HCT116 (cell line): Measurements from ENCODE around the gene IL19. TPM values are rescaled to one million over a fixed set of nuclear protein-coding genes. Genes with fewer than 3 reads are reported as not detected.

Source experiments
- ATAC-seq: fragments of 200-7000 bp; cut with Tn5 transposase; 2 replicates; pipeline ENCODE4 v1.9.1; 2020; ENCODE audit warnings: mild to moderate bottlenecking, moderate library complexity
- BruUV-seq: library from RNA; stranded (reverse); fragments of 400-500 nt; replicated peaks from 2 replicates; lab custom pipeline; 2021; lab: Mats Ljungman, UMichigan
- CTCF ChIA-PET: fragments of 300-600 bp; sonication (Branson Sonifier 250); formaldehyde crosslinking; loops from one replicate; lab custom pipeline; 2021; ENCODE audit warnings: antibody characterized with exemption; lab: Charles Lee
- POLR2A ChIA-PET: fragments of 300-600, 350-600 bp; sonication (Branson Sonifier 250); formaldehyde crosslinking; loops from one replicate; lab custom pipeline; 2021; ENCODE audit warnings: antibody characterized with exemption; lab: Charles Lee
- RAD21 ChIA-PET, 2 experiments: fragments of 300-600 bp; sonication (Branson Sonifier 250); formaldehyde crosslinking; loops; one replicate each; lab custom pipeline; 2023; ENCODE audit warnings: low total read pairs in 2 of 2; ENCODE audit not compliant: uncharacterized antibody in 2 of 2, unreplicated experiment in 2 of 2, low non-redundant PET in 1 of 2; lab: Charles Lee
- DNase-seq: peaks from one replicate; pipeline ENCODE4 v3.0.0-alpha.2; 2010; ENCODE audit warnings: low read depth, low spot score
- H2AFZ ChIP-seq: fragments of 200-600 bp; shearing (Covaris generic), sonication (generic); 2 replicates; pipeline ENCODE4 v1.6.1; 2017; ENCODE audit warnings: low read depth, mixed run types, mixed read lengths, antibody characterized with exemption, low read length; ENCODE audit not compliant: poor library complexity, severe bottlenecking
- H3K27ac ChIP-seq: 2 replicates; pipeline ENCODE4 v1.5.1; 2012; ENCODE audit warnings: low read depth, low read length
- H3K27me3 ChIP-seq: fragments of 200-600 bp; sonication (generic); 2 replicates; pipeline ENCODE4 v1.6.1; 2016; ENCODE audit warnings: mixed run types, low read length, mixed read lengths; ENCODE audit not compliant: insufficient read depth
- H3K36me3 ChIP-seq, 2 experiments: fragments of 200-500 bp in 1 of 2; fragments of 200-600 bp in 1 of 2; sonication (Bioruptor generic) in 1 of 2; sonication (generic) in 1 of 2; 2 replicates each; pipeline versions ENCODE4 v1.5.1 to v1.6.1; 2014 to 2016; ENCODE audit warnings: low read length in 2 of 2, inconsistent platforms in 1 of 2, mixed read lengths in 1 of 2, mixed run types in 1 of 2; ENCODE audit not compliant: insufficient read depth in 2 of 2, control insufficient read depth in 1 of 2
- H3K4me1 ChIP-seq, 2 experiments: fragments of 200-600 bp in 1 of 2; sonication (generic) in 1 of 2; 2 replicates each; pipeline versions ENCODE4 v1.5.1 to v1.6.1; 2012 to 2017; ENCODE audit warnings: low read length in 2 of 2, inconsistent platforms in 1 of 2, mild to moderate bottlenecking in 1 of 2, mixed read lengths in 1 of 2, mixed run types in 1 of 2, moderate library complexity in 1 of 2; ENCODE audit not compliant: insufficient read depth in 2 of 2, control insufficient read depth in 1 of 2
- H3K4me2 ChIP-seq: fragments of 200-600 bp; sonication (generic); 2 replicates; pipeline ENCODE4 v1.6.1; 2017; ENCODE audit warnings: mixed run types, low read length, mixed read lengths
- H3K4me3 ChIP-seq, 2 experiments: fragments of 200-600 bp in 1 of 2; sonication (generic) in 1 of 2; replicated peaks in 1 of 2; 2 replicates each; pipeline ENCODE4 v1.5.1; 2011 to 2016; ENCODE audit warnings: low read length in 2 of 2, control low read depth in 1 of 2, low read depth in 1 of 2, mild to moderate bottlenecking in 1 of 2, mixed read lengths in 1 of 2, mixed run types in 1 of 2
- H3K79me2 ChIP-seq: fragments of 200-600 bp; sonication (generic); 2 replicates; pipeline ENCODE4 v1.6.1; 2017; ENCODE audit warnings: mild to moderate bottlenecking, mixed run types, low read length, moderate library complexity, mixed read lengths; ENCODE audit not compliant: insufficient read depth
- H3K9ac ChIP-seq: fragments of 200-600 bp; sonication (generic); 2 replicates; pipeline ENCODE4 v1.6.1; 2016; ENCODE audit warnings: low read length, mixed read lengths
- H3K9me2 ChIP-seq: fragments of 200-600 bp; sonication (generic), shearing (Covaris generic); 2 replicates; pipeline ENCODE4 v1.6.1; 2017; ENCODE audit warnings: mixed run types, mild to moderate bottlenecking, moderate library complexity; ENCODE audit not compliant: insufficient read depth
- H3K9me3 ChIP-seq, 2 experiments: fragments of 200-500 bp in 1 of 2; fragments of 200-600 bp in 1 of 2; sonication (Bioruptor generic) in 1 of 2; sonication (generic) in 1 of 2; 2 replicates each; pipeline ENCODE4 v1.6.1; 2014 to 2017; ENCODE audit warnings: low read length in 2 of 2, mixed read lengths in 2 of 2, inconsistent platforms in 1 of 2, low read depth in 1 of 2, mild to moderate bottlenecking in 1 of 2, mixed run types in 1 of 2, moderate library complexity in 1 of 2; ENCODE audit not compliant: control insufficient read depth in 1 of 2, insufficient read depth in 1 of 2
- H4K20me1 ChIP-seq: fragments of 200-600 bp; sonication (generic), shearing (Covaris generic); 2 replicates; pipeline ENCODE4 v1.6.1; 2017; ENCODE audit warnings: mixed run types, mild to moderate bottlenecking, moderate library complexity; ENCODE audit not compliant: insufficient read depth
- CBX3 ChIP-seq: IDR thresholded peaks from 2 replicates; pipeline ENCODE4 v1.6.1; 2012; ENCODE audit warnings: low read depth
- CEBPB ChIP-seq: IDR thresholded peaks from 2 replicates; pipeline ENCODE4 v1.6.1; 2012; ENCODE audit warnings: low read depth
- EGR1 ChIP-seq: IDR thresholded peaks from 2 replicates; pipeline ENCODE4 v1.6.1; 2012; ENCODE audit warnings: low read depth
- ELF1 ChIP-seq: IDR thresholded peaks from 2 replicates; pipeline ENCODE4 v1.6.1; 2012; ENCODE audit warnings: low read depth, borderline replicate concordance
- FOSL1 ChIP-seq: IDR thresholded peaks from 2 replicates; pipeline ENCODE4 v1.6.1; 2012; ENCODE audit warnings: low read depth
- JUND ChIP-seq: IDR thresholded peaks from 2 replicates; pipeline ENCODE4 v1.6.1; 2012
- POLR2A ChIP-seq: IDR thresholded peaks from 2 replicates; pipeline ENCODE4 v1.7.0; 2011; ENCODE audit warnings: borderline replicate concordance; ENCODE audit not compliant: insufficient read depth, insufficient read length; ENCODE audit errors: extremely low read depth
- POLR2AphosphoS5 ChIP-seq: IDR thresholded peaks from 2 replicates; pipeline ENCODE4 v1.6.1; 2011; ENCODE audit warnings: mild to moderate bottlenecking, low read depth, low read length, moderate library complexity
- RAD21 ChIP-seq: IDR thresholded peaks from 2 replicates; pipeline ENCODE4 v1.6.1; 2012; ENCODE audit warnings: low read depth, mild to moderate bottlenecking
- REST ChIP-seq: IDR thresholded peaks from 2 replicates; pipeline ENCODE4 v1.6.1; 2012; ENCODE audit warnings: low read depth
- SP1 ChIP-seq: IDR thresholded peaks from 2 replicates; pipeline ENCODE4 v1.6.1; 2012; ENCODE audit warnings: low read depth
- TCF7L2 ChIP-seq: IDR thresholded peaks from 2 replicates; pipeline ENCODE4 v1.7.0; 2011; ENCODE audit warnings: borderline replicate concordance, inconsistent platforms; ENCODE audit not compliant: insufficient read depth, insufficient read length; ENCODE audit errors: extremely low read depth
- YY1 ChIP-seq: IDR thresholded peaks from 2 replicates; pipeline ENCODE4 v1.6.1; 2011; ENCODE audit warnings: low read length, low read depth, moderate library complexity, mild to moderate bottlenecking; ENCODE audit not compliant: insufficient replicate concordance; ENCODE audit errors: extremely low read depth
- intact Hi-C: fragments of 100-400 bp; cut with micrococcal nuclease; formaldehyde crosslinking; loops from 2 replicates; pipeline ENCODE4 v1.10.0; 2022
- total RNA-seq: library from RNA; stranded (reverse); gene quantifications from one replicate; pipeline ENCODE4 v1.2.1, GENCODE V29; 2021; ENCODE audit not compliant: unreplicated experiment

IL19 gene
- total RNA-seq, 1 experiment from 2014 or later, result not detected

DNA sequence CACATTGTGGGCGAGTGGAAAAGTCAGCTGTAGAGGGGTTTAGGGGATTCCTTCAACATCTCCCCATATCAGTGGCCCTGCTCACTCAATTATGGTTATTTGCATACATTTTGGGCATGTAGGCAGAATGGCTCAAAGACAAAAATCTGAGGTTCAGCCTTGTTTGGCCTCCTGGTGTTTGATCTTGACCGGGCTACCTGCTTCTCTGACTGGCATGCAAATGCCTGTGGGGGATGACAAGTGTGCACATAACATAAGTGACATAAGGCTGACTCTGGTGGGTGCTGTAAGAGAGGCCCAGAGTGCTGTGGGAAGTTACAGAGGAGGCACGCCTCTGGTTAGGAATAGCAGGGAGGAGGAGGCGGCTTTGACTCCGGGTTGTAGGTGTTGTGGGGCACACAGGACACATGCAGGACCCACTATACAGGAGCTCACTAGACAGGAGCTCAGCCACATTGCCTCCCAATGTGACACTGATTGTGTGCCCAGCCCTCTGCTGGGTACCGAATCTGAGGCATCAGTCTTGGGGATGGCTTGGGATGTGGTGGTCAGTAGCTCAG, 29.4 kb upstream of the IL19 start (continued):
- TF ChIP-seq CBX3 (no peak), RAD21 (no peak), EGR1 (no peak), ELF1 (no peak), FOSL1 (no peak), JUND (no peak)

DNA sequence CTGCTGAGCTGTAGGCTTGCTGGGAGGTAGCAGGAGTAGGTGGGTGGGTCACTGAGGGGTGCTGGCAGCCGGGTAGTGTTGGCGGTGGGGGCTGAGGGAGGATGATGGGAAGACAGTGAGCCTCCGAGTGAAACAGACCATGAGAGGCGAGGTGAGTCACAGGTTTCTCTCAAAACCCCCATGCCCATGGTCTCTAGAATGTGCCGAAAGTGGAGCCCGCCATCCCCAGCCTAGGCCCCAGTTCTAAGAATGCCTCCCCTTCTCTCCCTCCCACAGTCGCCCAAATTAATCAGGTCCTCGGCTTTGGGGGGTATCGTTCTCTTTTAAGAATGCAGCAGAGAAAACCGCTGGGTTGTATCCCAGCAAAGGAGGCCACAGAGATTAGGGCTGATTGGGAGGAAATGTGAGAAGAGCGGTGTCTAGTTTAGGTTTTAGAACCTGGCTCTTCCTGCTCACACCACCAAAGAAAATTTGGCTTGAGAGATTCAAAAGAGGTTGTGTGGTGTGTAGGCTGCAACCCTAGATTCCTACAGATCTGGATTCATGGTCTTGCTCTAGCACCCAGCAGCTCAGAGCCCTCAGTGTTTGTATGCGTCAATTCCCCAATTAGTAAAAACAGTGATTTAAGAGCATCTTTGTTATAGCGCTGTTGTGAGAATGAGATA, 27.7 kb upstream of the IL19 start:
- Histone ChIP-seq H3K36me3 (no peaks in the 10 kb centered on the region), H3K4me2 (no peak overlapping the region), H2AFZ (no peak overlapping the region), H3K9me3 (no peaks in the 10 kb centered on the region), H3K79me2 (no peaks in the 10 kb centered on the region), H3K4me3 (no peak overlapping the region), H3K27ac (no peak overlapping the region), H3K9ac (no peak overlapping the region), H3K4me1 (no peaks in the 10 kb centered on the region), H3K9me2 (no peaks in the 10 kb centered on the region), H4K20me1 (no peaks in the 10 kb centered on the region), H3K27me3 (no peaks in the 10 kb centered on the region)
- intact Hi-C loops, result no loop called here
- TF ChIP-seq ELF1, result no peak
- TF ChIP-seq SP1, result no peak
- no peak for TF ChIP-seq POLR2AphosphoS5
- TF ChIP-seq YY1, result no peak
- TF ChIP-seq CEBPB, result no peak
- no peak for TF ChIP-seq TCF7L2
- no peak for TF ChIP-seq RAD21
- no peak for TF ChIP-seq REST
- no peak for TF ChIP-seq POLR2A
- TF ChIP-seq CBX3, result no peak
- no peak for TF ChIP-seq JUND
- no peak for TF ChIP-seq FOSL1
- TF ChIP-seq EGR1, result no peak
- CTCF ChIA-PET, result no interaction called here
- RAD21 ChIA-PET, result no interaction called here
- POLR2A ChIA-PET, result no interaction called here
- DNase-seq (no peak), ATAC-seq (no peak)
- BruUV-seq, result no TSS peak
